RKO (cell line): Measurements from ENCODE around the gene BORA.
"Not testable (repeated sequence)": the region's sequence is repeated elsewhere in the genome, so short reads cannot be mapped to it uniquely, and the experiment has no call there.

Experiments used
- DNase-seq: peaks from one replicate; pipeline ENCODE4 v3.0.0-alpha.2; 2016; ENCODE audit warnings: low spot score

BORA gene

DNA sequence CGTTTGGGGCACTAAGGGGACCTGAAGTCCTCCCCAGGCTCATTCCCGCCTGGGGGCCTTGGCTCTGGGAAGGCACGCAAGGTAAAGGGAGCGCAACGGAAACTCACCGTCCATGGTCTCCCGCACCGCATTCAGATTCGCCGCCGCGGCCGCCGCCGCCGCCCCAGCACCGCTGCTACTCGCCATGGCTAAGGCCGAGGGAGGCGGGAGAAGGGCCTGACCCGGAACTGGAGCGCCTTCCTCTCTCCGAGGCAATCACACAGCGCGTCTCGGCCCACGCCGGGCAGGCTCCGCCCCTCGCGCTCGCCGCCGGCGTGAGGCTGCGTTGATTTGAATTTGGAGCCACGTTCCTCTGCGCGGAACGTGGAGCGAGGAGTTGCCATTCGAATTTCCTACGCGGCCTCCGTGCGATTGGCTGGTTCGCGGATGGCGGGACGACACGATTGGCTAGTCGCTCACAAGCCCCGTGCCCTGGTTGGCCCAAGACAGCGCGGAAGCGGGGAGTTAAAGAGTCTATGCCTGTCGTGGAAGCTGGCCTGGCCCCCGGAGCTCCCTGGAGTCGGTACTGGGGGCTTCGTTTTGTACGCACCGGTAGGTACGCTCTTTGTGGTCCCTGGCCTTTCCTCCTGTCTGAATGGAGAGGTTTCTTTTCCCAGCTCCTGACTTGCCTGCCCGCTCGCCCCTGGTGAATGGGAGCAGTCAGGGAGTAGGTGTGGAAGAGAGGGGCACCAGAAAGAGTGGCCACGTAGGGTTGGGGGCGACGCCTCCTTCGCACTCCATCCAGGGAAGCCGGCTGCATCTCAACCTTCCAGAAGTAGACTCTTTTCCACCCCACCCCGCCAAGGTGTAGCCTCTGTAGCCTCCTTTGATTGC is at the start of gene BORA, which contains the start of gene MZT1:
TSS of gene BORA (plus strand) at position 507 of the 873 bp plus-strand sequence. CDS start 1,018 bp downstream, outside the sequence.
TSS of gene MZT1 (minus strand) at position 213 of the 873 bp plus-strand sequence. CDS start at position 186, 27 bp downstream.
- DNase-seq: peak; percentile 96

DNA sequence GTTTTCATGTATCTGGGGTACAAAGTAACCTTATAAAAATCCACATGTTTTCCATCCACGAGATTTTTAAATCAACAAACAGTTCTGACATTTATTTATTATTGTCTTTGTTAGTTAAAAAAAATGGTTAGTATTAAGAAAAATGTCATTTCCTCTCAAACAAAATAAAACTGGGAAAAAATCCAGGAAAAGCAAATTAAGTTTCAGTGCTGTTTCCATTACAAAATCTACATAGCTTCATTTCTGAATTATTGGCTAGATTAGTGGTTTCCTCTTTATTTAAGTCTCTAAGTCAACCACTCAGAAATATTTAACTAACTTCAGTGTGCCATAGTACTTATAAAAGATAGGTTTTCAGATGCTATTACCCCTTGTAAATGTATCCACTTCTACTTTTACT is 49.4 kb upstream of the BORA start:
- DNase-seq: no peak

DNA sequence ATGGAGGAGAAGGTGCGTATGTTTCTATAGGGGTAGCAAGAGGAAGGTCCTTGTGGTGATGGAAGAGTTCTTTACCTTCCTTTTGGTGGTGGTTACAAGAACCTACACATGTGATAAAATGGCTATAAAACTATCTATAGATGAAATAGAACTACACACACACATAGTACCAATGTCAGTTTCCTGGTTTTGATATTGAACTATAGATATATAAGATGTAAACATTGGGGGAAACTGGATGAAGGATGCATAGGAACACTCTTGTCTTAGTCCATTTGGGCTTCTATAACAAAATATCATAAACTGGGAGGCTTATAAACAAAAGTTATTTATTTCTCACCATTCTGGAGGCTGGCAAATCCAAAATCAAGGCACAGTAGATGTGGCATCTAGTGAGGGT is 47.4 kb upstream of the BORA start:
- DNase-seq: no peak

DNA sequence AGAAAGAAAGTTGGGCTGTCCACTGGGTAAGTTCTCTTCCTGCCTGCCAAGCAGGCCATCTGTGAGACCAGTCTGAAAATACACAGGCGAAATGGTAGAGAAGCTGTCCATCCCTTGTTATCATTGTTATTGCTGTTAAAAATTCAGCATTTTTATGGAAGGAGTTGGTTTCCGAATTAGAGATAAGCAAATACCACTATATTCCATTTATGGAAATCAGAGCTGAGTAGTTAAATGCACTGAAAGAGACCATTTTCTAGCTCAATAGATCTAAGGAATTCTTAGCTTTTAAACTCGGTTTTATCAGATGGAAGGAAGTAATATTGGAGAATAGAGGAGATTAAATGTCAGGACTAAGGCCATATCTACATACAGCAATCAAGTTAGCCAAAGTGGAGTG is 41.0 kb upstream of the BORA start:
- no peak for DNase-seq

DNA sequence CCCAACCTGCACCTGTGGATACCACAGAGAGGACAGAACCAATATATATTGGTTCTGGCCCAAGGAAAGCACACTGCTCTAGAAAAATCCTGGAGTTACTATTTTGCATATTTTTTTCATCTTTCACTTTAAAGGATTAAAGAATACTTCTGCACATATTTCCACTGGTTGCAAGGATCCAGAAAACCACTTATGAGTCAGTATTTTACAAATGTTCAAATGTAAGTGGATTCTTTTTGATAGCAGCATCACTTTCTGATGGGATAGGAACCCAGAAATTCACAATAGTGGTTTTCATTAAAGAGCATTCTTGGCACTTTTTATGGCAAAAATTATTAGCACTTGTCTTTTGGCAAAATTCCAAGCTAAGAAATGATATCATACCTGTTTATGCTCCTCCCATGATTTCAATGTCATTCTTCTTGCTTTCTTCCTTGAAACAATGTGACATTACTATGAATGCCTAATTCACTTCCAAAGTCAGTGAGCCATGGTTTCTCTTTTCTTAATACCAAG is 38.5 kb upstream of the BORA start:
- no peak for DNase-seq

DNA sequence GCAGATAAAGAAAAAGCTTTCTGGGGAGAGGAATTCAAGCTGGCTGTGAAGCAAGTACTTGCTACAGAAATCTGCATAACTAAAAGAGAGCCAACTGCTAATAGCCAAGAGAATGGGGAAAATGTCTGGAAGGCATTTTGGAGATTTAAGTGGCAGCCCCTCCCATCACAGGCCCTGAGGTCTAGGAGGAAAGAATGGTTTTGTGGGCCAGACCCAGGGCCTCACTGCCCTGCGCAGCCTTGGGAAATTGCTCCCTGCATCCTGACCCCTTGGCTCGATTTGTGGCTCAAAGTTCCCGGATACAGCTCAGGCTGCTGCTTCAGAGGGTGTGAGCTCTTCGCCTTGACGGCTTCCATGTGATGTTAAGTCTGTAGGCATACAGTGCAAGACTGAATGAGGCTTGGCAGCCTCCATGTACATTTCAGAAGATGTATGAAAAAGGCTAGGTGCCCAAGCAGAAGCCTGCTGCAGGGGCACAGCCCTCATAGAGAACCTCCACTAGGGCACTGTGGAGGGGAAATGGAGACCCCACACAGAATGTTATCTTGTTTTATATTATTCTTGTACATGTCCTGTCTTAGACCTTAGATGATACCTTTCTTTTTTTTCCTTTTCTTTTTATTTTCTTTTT is 34.7 kb upstream of the BORA start:
- DNase-seq: no peak

DNA sequence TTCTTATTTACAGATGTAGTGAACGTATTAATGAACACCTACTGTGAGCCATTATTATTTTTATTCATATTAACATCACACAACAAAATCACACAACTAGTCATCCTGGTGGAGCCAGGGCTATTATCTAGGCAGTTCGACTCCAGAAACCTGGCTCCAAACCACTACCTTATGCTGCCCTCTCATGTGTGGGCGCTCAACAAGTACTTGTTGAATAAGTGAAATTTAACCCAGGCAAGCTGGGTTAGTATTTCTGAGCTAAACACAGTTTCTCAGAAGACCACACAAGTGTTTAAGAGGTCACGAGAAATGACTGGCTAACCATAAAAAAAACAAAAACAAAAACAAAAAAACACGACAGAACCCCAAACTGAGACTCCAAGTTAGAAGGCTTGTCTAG is 33.9 kb upstream of the BORA start:
- DNase-seq: no peak

DNA sequence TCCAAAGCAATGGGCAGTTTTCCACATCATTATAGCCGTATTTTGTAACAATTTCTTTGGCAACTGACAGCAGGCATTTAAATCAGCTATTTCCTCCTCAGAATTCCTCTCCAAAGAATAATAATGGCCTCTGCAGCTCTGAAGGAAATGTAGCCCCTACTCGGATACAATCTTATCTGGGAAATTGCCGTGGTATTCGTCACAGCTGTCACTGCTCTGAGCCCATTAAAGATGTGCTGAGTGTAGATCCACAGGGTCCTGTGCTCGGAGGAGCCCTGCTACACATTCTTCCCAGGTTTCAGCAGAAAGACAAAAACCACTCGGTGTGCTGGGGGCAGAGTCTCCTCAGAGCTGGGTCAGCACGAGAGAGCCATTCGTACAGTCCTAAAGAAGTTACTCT is 33.4 kb upstream of the BORA start:
- DNase-seq: no peak

DNA sequence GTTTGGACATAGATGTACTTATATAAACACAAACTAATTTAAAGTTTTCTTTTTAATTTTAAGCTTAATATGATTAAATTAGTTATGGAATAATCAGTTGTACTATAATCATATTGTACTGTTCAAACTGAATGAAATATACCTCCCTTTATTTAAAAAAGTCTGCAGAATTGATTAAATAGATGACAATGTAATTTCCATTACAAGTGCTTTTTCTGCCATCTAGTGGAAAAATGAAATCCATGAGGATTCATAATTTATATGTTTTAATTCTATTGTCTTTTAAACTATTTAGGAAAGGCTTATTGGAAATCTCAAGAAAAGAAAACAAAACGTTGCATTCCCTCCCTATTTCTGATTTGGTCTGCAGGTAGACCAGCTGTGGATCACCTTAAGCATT is 31.1 kb upstream of the BORA start:
- peak; percentile 43 for DNase-seq

DNA sequence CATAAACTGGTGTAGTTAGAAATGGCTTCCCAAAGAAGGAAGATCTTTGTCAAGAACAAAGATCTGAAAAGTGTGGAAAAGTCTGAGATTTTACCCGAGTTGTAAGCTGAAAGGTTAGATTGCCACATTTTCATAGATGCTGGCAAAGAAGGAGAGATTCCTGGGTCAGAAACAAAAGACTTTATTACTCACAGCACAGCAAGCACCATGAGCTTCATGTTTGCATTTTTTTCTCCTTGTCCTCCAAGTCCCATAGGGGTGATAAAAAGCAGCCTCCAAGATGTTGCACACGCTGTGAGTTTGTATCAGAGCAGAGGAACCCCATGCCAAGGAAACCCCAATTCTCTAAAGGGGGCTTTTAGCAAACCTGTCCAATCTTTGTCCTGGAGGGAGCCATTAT is 29.6 kb upstream of the BORA start:
- no peak for DNase-seq

DNA sequence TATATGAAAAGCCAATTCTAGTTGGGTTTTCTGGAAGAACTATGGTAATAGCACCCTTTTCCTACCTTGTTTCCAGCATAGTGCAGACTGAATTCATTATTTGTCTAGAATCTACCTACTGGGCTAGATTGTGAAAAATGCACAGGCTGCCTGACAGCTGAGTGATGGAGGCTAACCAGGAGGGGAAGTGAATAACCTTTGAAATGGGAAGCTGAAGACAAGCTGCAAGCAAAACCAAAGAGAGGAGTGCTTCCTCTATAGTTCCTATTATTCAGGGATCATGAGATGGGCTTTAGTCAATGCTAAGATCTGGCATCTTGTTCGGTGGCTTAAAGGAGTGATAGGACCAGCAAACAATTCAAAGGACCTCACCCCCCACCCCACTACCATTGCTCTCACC is 27.2 kb upstream of the BORA start:
- DNase-seq: no peak

DNA sequence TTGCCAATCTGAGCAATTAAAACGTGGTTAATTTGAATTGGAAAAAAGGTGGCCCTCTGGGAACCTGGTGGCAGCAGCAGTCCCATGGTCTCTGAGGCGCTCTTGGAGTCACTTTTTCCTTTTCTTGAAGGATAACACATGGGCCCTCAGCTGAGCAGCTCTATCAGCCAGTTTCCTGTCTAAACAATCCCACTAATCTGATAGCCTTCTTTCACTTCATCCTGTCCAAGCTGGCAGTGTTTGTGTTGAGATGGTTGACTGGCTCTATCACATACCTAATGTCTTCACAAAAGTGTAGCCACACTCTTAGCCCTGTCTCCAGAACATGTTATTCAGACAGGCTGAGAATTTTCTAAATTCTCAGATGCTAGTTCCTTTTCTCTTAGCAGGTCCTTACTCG is 10.9 kb upstream of the BORA start:
- no peak for DNase-seq

DNA sequence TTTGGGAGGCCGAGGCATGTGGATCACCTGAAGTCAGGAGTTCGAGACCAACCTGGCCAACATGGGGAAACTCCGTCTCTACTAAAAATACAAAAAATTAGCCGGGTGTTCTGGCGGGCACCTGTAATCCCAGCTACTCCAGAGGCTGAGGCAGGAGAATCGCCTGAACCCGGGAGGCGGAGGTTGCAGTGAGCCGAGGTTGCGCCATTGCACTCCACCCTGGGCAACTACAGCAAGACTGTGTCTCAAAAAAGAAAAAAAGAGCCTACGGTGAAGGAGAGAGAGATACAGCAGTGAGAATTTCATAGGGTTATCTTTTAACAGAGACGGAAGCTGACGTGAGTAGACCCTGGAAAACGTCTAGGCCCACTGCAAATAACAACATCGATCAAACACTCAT is 1.5 kb upstream of the BORA start:
- DNase-seq: not testable (repeated sequence)

DNA sequence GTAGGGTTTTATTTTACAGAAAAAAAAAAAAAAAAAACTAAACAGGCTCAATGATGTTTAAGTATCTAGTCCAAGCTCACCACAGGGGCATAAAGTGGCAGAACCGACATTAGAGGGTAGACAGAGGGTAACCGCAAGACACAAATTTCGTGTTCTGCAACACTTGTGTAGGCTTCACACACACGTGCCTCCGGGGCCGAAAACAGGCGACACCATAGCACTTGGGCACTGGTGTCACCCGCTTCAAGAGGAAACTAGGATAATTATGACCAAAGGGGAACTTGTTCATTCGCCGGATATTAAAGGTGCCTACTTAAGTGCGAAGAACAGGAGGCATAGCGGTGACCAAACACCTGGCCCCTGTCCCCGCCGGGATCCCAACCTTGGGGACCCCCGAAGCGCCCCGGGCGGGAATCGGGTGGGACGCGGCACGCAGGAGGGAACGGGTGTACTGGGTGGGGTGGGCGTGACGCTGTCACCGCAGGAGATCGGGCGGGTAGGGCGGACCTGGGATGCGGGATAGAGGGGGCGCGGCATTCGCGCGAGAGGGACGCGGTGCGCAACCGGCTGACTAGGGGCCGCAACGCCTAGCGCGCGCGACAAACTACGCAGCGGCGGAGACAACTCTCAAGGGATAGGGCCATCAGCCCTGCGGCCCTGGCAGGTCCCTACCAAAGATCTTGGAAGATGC is 852 bp upstream of the BORA start:
- DNase-seq: peak; percentile 35

DNA sequence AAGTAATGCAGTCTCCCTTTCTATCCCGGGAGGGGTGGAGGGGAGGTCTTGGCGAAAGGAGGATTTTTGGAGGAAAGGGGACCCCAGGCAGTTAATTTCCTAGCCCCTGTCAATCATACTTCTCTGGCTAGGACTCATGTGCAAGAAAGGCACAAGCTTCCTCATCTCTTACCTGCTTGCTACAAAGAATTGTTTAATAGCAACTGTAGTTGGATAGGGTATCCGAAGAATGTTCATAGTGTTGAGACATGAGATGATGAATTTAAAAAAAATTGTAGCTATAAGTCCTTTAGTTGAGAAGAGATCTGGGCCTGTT is 525 bp downstream of the BORA start:
- peak; percentile 33 for DNase-seq

DNA sequence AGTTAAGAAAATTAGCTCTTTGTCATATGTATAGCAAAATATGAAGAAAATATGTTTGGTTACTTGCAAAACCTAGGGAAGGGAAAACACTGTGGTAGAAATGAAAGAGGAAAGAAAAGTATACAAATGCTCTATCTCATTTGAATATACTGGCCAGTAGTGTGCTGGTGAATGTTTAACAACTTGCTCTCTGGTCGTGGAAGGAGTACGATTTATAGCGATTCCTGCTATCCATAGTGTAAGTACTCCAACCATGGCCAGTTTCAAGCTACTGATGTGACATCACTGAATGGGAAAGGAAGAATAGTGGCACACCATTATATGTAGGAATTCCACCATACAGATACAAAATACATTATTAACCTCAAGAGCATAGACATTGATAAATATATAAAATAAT is 9.3 kb downstream of the BORA start:
- no peak for DNase-seq

DNA sequence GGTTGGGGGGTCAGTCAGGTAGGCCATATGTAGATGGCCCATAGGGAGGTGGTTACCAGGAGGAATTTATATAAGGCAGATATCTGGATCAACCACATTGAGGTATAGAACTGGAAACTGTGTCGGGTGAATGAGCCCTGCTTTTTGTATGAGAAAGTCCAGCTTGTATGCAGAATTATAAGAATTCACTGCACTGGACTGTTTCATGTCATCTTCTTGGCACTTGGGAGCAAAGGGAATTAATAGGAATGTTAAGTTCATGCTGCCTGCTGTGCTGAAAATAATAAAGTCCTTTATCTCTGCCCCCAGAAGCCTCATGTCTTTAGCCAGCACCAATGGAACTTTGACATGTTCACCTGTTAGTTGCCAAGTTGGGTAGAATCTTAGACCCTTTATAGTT is 12.3 kb downstream of the BORA start:
- no peak for DNase-seq

DNA sequence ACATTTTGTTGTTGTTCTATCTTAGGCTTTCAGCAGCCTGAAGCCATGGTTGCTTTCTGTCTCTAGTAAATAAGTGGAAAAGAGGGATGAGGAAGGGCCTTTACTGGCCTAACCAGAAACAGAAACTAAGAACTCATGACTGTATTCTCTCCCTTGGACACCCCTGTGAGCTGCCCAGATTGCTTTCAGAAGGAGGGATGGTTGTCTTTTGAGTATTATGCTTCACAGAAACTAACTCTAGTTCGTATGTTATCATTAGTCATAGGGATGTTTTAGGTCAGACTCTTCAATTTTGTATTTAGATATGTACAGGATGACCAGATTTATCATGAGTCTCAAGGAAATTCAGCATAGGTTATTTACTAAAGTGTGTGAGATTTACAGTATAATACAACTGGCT is 17.5 kb downstream of the BORA start:
- no peak for DNase-seq

DNA sequence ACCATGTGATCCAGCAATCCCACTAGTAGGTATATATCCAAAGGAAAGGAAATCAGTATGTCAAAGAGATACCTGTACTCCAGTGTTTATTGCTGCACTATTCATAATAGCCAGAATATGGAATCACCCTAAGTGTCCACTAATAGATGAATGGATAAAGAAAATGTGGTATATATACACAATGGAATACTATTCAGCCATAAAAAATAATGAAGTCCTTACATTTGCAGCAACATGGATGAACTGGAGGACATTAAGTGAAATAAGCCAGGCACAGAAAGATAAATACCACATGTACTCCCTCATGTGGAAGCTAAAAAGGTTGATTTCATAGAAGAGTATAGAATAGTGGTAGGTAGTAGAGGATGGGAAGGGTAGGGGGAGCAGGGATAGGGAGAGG is 23.5 kb downstream of the BORA start:
- DNase-seq: no peak

DNA sequence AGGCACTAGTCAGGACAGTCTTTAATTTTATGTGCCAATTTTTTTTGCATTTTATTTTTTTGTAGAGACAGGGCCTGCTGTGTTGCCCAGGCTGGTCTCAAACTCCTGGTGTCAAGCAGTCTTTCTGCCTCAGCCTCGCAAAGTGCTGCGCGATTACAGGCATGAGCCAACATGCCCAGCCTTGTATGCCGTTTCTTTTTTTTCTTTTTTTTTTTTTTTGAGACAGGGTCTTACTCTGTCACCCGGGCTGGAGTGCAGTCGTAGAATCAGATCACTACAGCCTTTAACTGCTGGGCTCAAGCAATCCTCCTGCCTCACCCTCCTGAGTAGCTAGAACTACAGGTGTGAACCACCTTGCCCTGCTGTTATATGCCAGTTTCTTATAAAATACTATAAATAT is 26.4 kb downstream of the BORA start:
- DNase-seq: no peak

DNA sequence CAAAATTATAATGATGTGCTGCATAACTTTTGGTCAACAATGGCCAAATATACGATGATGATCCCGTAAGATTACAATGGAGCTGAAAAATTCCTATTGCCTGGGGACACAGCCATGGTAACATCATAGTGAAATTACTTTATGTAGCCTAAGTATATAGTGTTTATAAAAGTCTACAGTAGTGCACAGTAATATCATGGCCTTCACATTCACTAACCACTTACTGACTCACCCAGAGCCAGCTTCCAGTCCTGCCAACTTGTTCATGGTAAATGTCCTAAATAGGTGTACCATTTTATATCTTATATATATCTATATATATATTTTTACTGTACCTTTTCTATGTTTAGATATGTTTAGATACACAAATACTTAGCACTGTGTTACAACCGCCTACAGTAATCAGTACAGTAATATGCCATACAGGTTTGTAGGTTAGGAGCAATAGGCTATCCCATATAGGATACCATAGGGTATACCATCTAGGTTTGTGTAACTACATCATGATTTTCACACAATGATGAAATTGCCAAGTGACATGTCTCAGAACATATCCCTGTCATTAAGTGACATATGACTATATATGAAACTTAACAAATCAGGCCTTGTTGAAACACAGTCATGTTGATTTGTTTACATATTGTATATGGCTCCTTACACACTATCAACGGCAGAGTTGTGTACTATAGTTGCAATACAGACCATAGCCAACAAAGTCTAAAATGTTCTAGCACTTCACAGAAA is 30.2 kb downstream of the BORA start:
- peak; percentile 4 for DNase-seq

DNA sequence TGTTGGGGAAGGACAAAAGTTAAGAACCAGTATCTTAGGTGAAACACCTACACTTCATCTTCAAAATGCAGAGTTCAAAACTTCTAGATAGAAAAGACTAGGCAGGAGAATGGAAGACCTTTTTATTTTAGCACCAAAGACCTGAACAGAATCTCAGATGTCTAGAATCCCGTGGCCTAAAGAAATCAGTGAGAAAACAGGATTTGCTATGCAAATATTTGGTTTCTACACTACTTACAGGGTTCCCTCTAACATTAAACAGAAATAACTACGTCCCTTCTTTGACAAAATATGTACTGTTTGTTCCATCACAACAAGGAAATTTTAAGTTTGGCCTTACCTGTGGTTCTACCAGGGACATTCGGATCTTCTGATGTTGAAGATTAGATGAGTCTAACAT is 32.5 kb downstream of the BORA start:
- DNase-seq: no peak
